Nephron (organoid): Measurements from ENCODE around the gene CDC25A.

Source experiments
- H3K27ac Mint-ChIP-seq, 3 experiments: 2 replicates each; pipeline ENCODE4 v1.8.0; 2020; ENCODE audit warnings: mixed read lengths in 3 of 3, mild to moderate bottlenecking in 2 of 3, moderate library complexity in 1 of 3
- H3K27me3 Mint-ChIP-seq: 2 replicates; pipeline ENCODE4 v1.8.0; 2021; ENCODE audit warnings: low read depth, mild to moderate bottlenecking, moderate library complexity, mixed read lengths
- H3K36me3 Mint-ChIP-seq: 2 replicates; pipeline ENCODE4 v1.8.0; 2020; ENCODE audit warnings: low read depth, mixed read lengths
- H3K4me1 Mint-ChIP-seq: 2 replicates; pipeline ENCODE4 v1.8.0; 2020; ENCODE audit warnings: mixed read lengths
- H3K4me3 Mint-ChIP-seq, 3 experiments: 2 replicates each; pipeline ENCODE4 v1.8.0; 2020; ENCODE audit warnings: mild to moderate bottlenecking in 3 of 3, mixed read lengths in 3 of 3, moderate library complexity in 2 of 3
- H3K9me3 Mint-ChIP-seq: 2 replicates; pipeline ENCODE4 v1.8.0; 2020; ENCODE audit warnings: mixed read lengths
- TF ChIP-seq, protein P1 (sequence below), 3 experiments: fragments of 200-600 bp; sonication (generic); IDR thresholded peaks; one replicate each; pipeline ENCODE4 v1.5.0; 2021; ENCODE audit warnings: antibody characterized with exemption in 3 of 3; ENCODE audit not compliant: unreplicated experiment in 3 of 3

CDC25A gene

DNA sequence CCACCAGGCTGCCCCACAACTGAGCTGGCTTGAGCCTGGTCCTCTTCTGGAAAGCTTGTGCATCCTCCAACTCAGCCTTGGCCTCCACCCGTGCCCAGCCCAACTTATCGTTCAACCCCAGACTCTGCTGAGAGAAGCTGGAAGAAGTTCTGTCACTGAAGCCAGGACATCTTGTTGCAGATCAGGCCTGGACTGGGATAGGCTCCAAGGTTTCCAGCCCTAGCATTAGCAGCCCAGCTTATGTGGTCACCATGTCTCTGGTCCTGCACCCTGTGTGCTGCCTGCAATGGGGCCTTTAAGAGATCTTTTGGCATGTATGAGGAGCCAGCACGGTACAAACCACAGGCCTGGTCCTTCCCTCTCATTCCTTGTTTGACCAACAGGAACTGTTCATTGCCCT is 19.9 kb upstream of the CDC25A start:
- TF ChIP-seq, protein P1, sequence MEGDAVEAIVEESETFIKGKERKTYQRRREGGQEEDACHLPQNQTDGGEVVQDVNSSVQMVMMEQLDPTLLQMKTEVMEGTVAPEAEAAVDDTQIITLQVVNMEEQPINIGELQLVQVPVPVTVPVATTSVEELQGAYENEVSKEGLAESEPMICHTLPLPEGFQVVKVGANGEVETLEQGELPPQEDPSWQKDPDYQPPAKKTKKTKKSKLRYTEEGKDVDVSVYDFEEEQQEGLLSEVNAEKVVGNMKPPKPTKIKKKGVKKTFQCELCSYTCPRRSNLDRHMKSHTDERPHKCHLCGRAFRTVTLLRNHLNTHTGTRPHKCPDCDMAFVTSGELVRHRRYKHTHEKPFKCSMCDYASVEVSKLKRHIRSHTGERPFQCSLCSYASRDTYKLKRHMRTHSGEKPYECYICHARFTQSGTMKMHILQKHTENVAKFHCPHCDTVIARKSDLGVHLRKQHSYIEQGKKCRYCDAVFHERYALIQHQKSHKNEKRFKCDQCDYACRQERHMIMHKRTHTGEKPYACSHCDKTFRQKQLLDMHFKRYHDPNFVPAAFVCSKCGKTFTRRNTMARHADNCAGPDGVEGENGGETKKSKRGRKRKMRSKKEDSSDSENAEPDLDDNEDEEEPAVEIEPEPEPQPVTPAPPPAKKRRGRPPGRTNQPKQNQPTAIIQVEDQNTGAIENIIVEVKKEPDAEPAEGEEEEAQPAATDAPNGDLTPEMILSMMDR (IDR thresholded peaks at IDR 0.05; ENCODE audit: unreplicated experiment in 3 of 3), result no peak
- peaks cover 5% of the 10 kb centered on the region for H3K9me3 Mint-ChIP-seq
- no peak overlapping the region for H3K27ac Mint-ChIP-seq

DNA sequence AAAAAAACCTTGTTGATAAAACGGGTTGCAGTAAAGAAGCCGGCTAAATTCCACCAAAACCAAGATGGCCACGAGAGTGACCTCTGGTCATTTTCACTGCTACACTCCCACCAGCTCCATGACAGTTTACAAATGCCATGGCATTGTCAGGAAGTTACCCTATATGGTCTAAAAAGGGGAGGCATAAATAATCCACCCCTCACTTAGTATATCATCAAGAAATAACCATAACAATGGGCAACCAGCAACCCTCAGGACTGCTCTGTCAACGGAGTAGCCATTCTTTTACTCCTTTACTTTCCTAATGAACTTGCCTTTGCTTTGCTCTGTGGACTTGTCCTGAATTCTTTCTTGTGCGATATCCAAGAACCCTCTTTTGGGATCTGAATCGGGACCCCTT is 14.4 kb upstream of the CDC25A start:
- TF ChIP-seq, protein P1 (IDR thresholded peaks at IDR 0.05; ENCODE audit: unreplicated experiment in 3 of 3), result no peak
- H3K27ac Mint-ChIP-seq, result no peak overlapping the region
- no peak overlapping the region for H3K4me3 Mint-ChIP-seq
- peaks cover 6% of the 10 kb centered on the region for H3K27me3 Mint-ChIP-seq
- H3K36me3 Mint-ChIP-seq, result no peaks in the 10 kb centered on the region
- no peaks in the 10 kb centered on the region for H3K9me3 Mint-ChIP-seq
- H3K4me1 Mint-ChIP-seq, result no peaks in the 10 kb centered on the region

More for the DNA sequence above, 19.9 kb upstream of the CDC25A start:
- Mint-ChIP-seq H3K4me3 (no peak overlapping the region), H3K27me3 (no peaks in the 10 kb centered on the region), H3K4me1 (no peaks in the 10 kb centered on the region), H3K36me3 (peaks cover 5% of the 10 kb centered on the region)

DNA sequence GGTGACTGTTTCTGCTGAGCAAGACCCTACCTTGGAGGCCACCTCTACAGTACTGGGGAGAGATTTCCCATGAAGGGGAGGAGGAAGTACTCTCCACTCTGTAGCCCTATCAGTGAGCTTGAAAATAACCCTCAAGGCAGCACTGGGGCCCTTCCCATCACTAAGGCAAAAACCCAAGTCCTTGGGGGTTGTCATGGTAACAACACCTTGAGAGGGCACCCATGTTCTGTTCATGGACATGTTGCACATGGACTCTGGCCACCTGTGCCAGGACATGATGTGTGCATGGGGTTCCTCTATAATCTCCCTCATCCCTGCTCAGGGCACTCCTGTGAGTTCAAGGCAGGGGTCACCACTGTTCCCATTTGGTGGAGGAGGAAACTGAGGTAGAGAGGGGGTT is 10.9 kb upstream of the CDC25A start:
- Mint-ChIP-seq H3K9me3 (no peaks in the 10 kb centered on the region), H3K4me1 (no peaks in the 10 kb centered on the region), H3K27me3 (peaks cover 8% of the 10 kb centered on the region), H3K4me3 (no peak overlapping the region), H3K27ac (no peak overlapping the region), H3K36me3 (no peaks in the 10 kb centered on the region)
- TF ChIP-seq, protein P1 (IDR thresholded peaks at IDR 0.05; ENCODE audit: unreplicated experiment in 3 of 3), result no peak

DNA sequence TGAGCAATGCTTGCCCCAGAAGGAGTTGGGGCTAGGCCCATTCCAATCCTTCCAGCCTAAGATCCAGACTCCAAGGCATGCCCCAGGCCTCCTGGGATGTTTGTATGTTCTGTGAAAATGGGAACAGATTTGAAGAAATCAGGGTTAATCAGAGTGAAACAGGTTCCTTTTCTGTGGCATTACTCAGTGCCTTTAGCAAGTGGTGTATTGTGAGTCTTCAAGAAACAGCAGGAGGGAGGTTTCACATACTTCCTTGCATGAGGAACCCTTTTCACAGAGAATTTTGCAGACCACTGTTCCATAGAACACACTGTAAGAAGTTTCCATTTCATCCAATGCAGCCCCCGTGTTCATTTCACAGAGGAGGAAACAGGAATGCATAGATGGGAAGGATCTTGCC is 8.4 kb upstream of the CDC25A start:
- H3K4me1 Mint-ChIP-seq, result no peaks in the 10 kb centered on the region
- H3K27ac Mint-ChIP-seq, result no peak overlapping the region
- H3K4me3 Mint-ChIP-seq, result no peak overlapping the region
- TF ChIP-seq, protein P1 (IDR thresholded peaks at IDR 0.05; ENCODE audit: unreplicated experiment in 3 of 3), result no peak
- H3K36me3 Mint-ChIP-seq, result no peaks in the 10 kb centered on the region
- peaks cover 10% of the 10 kb centered on the region for H3K27me3 Mint-ChIP-seq
- H3K9me3 Mint-ChIP-seq, result no peaks in the 10 kb centered on the region

DNA sequence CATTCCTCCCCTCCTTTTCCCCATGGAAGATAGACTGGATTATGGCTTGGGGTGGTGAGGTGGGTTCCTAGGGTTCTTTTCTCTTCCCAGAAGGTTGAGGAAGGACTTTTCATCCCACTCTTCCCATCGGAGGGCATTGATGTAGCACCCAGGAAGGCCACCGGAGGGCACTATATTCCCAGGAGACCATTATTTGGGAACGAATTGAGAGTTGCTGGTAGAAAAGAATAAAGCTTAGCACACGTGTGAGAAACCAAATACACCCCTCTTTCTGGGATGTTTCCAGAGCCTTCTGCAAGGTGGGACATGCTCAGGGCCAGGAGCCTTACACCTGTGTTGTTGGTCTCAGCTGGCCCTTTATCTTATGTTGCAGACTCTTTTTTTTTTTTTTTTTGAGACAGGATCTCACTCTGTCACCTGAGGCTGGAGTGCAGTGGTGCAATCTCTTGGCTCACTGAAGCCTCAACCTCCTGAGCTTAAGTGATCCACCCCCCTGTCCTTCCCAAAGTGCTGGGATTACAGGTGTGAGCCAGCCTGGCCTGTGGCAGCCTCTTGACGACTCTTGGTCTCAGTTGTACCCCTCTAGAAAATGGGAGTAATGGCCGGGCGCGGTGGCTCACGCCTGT is 6.3 kb upstream of the CDC25A start:
- TF ChIP-seq, protein P1 (IDR thresholded peaks at IDR 0.05; ENCODE audit: unreplicated experiment in 3 of 3), result peak; percentile 75 to 83 (median 78)
- Mint-ChIP-seq H3K36me3 (no peaks in the 10 kb centered on the region), H3K4me3 (no peak overlapping the region), H3K27me3 (peaks cover 4% of the 10 kb centered on the region), H3K27ac (no peak overlapping the region), H3K4me1 (no peaks in the 10 kb centered on the region), H3K9me3 (no peaks in the 10 kb centered on the region)

DNA sequence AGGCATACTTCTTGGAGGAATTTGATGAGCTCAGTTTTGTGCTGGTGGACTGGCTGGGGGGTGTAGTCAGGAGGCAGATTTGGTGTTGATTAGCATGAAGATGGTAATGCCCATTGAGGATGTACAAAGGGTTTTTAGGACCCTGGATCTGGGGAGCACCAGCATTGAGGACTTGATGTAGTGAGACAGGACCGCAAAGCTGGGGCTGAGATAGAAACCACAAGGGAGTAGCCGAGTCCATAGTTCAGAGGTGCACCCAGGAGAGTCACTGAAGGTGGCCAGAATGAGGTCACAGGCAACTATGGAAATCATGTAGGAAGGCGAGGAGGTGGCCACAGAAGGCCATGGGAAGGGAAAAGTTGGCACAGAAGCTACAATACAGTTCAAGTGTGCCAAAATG is 2.7 kb upstream of the CDC25A start:
- TF ChIP-seq, protein P1 (IDR thresholded peaks at IDR 0.05; ENCODE audit: unreplicated experiment in 3 of 3), result no peak

More for the DNA sequence above, 2.7 kb upstream of the CDC25A start:
- H3K36me3 Mint-ChIP-seq, result peaks cover 2% of the 10 kb centered on the region
- no peak overlapping the region for H3K4me3 Mint-ChIP-seq
- peaks cover 10% of the 10 kb centered on the region for H3K4me1 Mint-ChIP-seq
- H3K9me3 Mint-ChIP-seq, result no peaks in the 10 kb centered on the region
- no peak overlapping the region for H3K27ac Mint-ChIP-seq
- H3K27me3 Mint-ChIP-seq, result peaks cover 4% of the 10 kb centered on the region
